ENCODE results near the gene HIF1A.
"Not testable (repeated sequence)": the region's sequence is repeated elsewhere in the genome, so short reads cannot be mapped to it uniquely, and the experiment has no call there.

Gene HIF1A

DNA sequence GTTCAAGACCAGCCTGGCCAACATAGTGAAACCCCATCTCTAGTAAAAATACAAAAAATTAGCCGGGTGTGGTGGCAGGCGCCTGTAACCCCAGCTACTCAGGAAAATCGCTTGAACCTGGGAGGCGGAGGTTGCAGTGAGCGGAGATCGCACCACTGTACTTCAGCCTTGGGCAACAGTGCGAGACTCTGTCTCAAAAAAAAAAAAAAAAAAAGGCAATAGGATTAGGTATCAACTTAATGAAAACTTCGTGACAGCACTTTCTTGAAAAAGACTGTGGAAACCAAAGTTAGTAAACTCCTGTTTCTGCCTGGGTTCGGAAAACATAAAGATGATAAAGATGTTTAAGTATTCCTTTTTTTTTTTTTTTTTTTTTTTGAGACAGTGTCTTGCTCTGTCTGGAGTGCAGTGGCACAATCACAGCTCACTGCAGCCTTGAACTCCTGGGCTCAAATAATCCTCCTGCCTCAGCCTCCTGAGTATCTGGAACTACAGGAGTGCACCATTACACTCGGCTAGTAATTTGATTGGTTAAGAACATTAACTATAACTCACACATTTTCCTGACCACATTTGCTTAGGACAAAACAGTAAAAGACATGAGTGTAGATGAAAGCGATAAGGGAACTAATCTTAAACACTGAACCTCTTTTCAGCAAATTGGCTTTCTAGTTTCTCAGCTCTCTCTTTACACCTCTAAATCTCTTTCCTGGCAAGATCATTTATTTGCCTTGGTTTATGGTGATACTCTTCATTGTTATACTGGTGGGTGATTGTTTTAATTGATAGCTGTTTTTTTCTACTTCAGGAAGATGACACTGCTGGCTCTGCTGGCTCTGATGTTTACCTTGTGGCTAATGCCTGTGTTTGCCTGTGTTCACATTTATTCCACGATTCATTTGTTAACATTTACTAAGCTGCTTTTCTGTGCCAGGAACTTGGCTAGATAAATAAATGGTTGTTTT is 15.8 kb downstream of the HIF1A start:
- no peak for DNase-seq

DNA sequence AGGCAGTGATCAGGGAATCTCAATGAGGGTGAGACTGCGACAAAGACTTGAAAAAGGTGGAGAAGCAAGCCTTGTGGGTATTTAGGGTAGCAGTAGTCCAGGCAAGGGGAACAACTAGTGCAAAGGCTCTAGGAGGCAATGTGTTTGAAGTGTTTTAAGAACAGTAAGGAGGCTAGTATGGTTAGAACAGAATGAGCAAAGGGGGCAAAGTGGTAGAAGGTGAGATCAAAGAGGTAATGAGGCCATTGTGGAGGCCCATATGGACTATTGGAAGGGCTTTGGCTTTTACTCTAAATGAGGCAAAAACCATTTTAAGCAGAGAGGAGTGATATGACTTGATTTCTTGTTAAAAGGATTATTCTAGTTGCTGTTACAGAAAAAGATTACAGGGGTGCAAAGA is 16.8 kb downstream of the HIF1A start:
- no peak for DNase-seq

DNA sequence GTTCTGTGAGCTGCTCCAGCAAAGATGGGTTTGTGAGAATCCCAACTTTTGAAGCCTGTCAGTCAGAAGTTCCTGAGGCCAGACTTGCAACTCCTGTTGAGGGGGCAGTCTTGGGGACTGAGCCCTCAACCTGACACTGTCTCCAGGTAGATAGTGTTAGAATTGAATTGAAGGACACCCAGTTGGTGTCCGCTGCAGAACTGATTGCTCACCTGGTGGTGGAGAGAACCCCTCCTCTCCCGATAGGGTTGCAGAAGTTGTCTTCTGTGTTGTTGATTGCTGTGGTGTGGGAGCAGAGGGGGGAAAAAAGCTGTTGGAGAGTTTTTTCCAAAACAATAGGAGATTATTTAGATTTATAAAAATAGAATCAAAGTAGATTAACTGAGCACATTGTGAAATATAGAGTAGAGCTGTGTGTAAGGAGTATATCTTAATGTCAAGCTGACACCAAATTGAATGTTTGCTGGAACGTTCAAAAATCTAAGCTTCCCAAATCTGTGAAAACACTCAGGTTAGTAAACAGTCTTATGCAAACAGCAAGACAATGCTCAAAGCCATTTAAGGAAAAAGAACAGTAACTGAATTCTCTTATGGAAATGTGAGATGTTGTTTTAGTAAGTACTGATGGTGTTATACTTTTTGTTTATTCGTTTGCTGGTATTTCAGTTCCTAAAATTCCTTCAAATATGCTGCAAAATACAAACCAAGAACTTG is 18.6 kb downstream of the HIF1A start:
- no peak for DNase-seq

DNA sequence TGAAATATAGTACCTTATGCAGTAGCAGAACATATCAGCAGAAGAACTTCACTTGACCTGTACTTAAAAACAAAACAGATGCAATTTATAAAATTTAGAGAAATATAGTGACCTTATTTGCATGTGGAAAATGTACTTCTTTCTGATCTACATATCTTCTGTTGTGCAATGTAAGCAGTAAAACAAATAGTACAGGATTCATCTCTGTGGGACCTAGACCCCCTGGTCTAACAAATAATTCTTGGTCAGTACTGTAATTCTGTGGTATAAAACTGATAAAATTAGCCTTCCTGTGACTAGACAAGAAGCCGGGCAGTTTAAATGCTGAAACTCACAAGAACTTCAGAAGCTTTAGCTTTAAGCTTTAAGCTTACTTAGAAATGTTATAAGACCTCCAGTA is 21.6 kb downstream of the HIF1A start:
- DNase-seq: no peak

DNA sequence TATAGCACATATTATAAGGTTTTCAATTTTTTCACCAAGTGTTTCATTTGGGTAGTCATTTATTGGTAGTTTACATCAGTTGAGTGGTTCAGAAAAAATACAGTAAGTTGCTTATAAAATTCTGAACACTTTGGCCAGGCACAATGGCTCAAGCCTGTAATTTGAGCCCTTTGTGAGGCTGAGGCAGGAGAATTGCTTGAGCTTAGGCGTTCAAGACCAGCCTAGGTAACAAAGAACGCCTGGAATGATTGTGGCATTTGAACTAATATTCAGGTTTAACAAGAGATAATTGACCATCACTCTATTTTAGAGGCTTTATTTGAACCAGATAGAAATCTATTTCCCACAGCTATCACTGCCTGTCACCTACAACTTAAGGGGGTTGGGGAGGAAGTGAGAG is 22.7 kb downstream of the HIF1A start:
- DNase-seq: no peak

DNA sequence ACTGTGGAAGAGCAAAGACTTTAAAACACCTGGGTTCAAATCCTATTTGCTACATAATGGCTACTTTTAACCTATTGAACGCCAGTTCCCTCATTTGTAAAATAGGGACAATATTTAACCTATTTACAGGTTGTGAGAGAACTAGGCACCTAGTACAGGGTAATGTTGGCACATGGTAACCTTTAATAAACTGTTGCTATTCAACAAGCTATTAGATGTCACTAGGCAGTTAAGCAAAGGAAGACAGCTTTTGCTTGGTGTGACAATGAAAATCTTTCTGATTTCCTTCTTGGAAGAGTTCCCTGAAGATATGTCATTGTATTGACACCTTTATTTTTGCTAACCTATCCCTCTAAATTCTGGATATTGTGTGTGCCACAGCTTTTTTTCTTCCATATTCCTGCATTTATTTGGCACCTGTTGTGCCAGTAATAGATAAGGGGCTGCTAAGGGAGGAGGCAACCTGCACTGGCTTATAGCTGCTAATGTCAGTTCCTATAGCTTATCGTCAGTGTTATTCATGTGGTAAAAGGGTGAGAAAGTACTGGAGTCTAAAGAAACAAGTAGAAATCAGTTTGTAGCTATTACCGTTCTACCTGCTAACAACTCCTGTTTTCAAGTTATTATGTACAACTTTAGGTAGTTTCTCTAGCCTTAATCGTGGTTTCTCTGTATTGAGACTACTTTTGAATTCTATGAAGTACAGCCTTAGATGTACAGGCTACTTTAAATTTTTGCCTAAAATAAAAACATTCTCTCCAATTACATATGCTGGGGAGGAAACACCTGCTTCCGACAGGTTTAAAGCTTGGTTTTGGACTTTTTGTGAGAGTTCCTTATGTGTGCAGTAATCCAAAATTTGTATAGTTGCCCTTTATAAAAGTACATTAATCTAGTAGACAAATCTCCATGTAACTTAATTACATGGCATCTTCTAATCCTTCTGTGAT is 24.3 kb downstream of the HIF1A start:
- no peak for DNase-seq

DNA sequence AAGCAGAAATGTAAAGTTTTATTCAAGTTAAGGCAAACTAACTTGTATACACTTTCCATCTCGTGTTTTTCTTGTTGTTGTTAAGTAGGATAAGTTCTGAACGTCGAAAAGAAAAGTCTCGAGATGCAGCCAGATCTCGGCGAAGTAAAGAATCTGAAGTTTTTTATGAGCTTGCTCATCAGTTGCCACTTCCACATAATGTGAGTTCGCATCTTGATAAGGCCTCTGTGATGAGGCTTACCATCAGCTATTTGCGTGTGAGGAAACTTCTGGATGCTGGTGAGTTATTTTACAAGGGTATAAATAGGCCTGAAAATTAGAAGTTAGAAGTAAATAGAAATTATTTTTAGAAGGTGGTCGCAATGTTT is 25.0 kb downstream of the HIF1A start:
- no peak for DNase-seq

DNA sequence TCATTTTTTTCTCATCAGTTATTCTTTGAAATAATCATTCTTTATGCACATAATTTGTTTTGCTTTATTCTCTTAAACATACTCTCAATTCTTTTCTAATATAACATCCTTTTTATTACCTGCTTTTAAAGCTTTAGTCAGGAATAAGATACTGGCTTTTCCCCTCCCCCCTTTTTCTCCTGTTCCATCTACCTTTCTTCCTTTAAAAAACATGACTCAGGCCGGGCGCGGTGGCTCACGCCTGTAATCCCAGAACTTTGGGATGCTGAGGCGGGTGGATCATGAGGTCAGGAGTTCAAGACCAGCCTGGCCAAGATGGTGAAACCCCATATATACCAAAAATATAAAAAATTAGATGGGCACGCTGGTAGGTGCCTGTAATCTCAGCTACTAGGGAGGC is 25.4 kb downstream of the HIF1A start:
- DNase-seq: no peak

DNA sequence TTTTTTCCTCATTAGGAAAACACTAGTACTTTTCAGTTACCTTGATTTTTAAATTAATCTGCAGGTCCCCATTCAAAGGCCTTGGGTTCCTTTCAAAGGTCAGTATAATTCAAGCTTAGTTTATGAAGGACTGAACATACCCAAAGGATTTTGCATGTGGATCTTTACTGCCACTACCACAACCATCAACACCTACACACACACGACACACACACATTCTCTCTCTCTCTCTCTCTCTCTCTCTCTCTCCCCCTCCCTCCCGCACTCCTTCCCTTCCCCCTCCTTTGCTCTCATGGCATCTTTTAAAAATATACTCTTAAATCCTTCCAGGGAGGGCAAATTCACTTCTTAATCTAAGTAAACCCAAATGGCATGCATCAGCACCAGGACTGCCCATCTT is 28.8 kb downstream of the HIF1A start:
- DNase-seq: no peak

DNA sequence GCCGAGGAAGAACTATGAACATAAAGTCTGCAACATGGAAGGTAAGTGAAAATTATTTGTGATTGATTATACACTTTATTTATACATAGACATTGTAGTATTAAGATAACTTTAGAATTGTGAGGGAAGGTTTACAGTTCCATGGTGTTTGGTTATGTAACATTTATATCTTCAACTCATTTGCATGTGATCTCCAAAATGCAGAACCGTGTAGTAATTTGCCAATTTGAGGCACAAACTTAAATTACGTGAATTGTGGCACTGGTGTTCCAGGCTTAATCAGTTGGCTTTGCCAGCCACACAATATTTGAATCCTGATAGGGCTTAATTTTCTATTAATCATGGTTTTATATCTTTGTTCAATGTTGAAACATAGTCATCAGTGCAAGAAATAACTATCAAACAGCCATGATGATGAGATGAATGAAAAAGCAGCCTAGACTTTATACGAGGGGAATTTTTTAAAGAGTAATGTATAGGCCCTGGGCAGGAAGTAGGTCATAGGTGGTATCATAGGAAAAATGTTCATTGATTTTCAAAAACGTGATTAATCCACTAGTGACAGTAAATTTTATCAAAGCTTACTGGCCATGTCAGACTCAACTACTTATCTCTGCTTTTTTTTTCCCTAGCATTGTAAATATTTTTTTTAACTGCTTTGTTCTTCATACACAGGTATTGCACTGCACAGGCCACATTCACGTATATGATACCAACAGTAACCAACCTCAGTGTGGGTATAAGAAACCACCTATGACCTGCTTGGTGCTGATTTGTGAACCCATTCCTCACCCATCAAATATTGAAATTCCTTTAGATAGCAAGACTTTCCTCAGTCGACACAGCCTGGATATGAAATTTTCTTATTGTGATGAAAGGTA is 31.7 kb downstream of the HIF1A start:
- DNase-seq: no peak

DNA sequence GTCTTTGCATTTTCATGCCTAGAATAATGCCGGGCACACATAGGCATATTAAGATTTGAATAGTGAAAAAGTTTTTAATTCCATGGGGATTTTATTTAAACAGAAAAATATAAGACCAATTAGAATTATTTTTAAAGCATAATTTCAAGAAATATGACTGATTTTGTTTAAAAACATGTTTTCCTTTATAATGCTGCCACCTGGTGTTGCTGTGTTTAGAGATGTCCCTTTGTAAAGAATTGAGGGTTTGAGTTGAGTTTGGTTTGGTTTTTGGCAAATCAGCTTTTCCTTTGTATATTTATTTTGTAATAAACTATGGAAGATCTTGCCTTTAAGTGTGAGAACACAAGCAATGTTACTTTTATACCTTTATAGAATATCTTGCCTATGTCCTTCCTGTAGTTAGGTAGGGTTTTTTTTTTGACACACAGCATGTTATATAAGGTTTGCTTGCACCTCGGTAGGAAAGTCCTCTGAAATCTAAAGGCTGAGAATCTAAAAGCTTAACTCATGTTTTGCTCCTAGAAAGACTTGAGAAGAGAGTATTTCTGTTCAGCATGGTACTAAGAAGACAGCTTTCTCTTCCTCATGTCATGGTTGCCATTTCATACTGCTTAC is 35.6 kb downstream of the HIF1A start:
- no peak for DNase-seq

DNA sequence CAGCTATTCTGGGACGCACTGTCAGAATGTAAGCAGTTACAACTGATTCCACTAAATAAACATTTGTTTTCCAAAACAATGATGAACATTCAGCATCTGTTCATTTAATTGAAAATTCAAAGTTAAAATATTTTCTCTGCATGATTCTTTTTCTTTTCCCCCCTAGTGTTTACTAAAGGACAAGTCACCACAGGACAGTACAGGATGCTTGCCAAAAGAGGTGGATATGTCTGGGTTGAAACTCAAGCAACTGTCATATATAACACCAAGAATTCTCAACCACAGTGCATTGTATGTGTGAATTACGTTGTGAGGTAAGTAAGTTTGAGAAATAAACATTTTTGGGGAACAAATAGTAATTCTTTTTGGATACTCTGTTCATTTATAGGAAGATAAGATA is 38.7 kb downstream of the HIF1A start:
- DNase-seq: no peak

DNA sequence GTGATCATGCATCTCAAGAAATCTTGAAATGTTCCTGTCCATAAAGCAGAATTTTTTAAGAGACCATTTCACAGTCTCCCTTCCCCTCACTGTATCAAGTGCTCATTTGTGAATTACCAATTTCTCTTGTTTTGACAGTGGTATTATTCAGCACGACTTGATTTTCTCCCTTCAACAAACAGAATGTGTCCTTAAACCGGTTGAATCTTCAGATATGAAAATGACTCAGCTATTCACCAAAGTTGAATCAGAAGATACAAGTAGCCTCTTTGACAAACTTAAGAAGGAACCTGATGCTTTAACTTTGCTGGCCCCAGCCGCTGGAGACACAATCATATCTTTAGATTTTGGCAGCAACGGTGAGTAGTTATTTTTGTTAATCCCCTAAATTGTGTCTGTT is 41.4 kb downstream of the HIF1A start:
- no peak for DNase-seq

DNA sequence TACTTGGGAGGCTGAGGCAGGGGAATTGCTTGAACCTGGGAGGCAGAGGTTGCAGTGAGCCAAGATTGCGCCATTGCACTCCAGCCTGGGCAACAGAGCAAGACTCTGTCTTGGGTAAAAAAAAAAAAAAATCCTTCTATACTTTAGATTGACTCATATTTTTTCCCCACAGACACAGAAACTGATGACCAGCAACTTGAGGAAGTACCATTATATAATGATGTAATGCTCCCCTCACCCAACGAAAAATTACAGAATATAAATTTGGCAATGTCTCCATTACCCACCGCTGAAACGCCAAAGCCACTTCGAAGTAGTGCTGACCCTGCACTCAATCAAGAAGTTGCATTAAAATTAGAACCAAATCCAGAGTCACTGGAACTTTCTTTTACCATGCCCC is 42.6 kb downstream of the HIF1A start:
- no peak for DNase-seq

DNA sequence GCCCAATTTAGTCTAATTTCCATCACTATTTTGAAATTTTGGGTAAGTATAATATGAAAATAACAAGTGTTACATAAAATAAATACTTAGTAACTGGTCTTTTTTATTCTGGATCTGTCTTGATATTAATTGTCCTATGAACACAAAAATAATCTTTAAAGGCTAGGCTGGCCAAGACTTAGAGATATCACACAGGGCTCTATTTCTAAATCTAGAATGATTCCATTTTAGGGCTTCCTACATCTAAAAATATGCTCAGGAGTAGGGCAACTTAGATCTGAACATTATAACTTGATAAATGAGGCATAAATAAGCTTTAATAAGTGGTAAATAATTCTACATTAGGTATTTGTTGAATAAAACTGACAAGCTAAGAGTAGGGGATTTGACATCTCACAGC is 43.8 kb downstream of the HIF1A start:
- no peak for DNase-seq

DNA sequence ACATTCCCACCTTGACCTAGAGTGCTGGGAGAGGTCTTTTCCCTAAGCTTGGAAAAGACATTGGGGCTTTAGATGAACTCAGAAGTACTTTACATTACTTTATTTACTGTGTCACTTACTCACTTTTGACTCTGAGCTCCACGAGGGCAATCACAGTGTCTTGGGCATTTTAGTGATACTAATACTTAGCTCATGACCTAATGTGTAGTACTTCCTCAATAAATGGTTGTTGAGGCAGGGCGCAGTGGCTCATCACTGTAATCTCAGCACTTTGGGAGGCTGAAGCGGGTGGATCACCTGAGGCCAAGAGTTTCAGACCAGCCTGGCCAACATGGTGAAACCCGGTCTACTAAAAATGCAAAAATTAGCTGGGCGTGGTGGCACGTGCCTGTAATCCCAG is 47.1 kb downstream of the HIF1A start:
- no peak for DNase-seq

DNA sequence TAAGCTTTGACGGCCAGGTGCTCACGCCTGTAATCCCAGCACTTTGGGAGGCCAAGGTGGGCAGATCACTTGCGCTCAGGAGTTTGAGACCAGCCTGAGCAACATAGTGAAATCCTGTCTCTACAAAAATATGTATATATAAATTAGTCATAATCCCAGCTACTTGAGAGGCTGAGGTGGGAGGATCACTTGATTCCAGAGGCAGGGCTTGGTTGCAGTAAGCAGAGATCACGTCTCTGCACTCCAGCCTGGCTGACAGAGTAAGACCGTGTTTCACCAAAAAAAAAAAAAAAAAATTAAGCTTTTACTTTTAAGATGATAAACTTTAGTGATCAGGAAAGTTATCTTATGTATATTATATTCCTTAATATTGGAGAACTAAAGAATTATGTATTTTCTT is 48.9 kb downstream of the HIF1A start:
- no peak for DNase-seq

DNA sequence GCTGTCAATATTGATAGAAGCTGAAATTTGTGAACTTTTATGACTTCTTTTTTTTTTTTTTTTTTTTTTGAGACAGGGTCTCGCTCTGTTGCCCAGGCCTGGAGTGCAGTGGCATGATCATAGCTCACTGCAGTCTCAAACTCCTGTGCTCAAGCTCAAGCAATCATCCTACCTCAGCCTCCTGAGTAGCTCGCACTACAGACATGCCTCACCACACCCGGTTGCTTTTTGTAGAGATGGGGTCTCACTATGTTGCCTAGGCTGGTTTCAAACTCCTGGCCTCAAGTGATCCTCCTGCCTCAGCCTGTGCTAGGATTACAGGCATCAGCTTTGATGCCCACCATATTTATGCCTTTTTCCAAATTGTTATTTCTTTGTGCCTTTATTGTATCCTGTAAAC is 51.0 kb downstream of the HIF1A start:
- not testable (repeated sequence) for DNase-seq

DNA sequence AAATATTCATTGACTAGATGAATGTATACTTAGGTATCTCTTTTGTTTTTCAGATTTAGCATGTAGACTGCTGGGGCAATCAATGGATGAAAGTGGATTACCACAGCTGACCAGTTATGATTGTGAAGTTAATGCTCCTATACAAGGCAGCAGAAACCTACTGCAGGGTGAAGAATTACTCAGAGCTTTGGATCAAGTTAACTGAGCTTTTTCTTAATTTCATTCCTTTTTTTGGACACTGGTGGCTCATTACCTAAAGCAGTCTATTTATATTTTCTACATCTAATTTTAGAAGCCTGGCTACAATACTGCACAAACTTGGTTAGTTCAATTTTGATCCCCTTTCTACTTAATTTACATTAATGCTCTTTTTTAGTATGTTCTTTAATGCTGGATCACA is 51.6 kb downstream of the HIF1A start:
- no peak for DNase-seq

DNA sequence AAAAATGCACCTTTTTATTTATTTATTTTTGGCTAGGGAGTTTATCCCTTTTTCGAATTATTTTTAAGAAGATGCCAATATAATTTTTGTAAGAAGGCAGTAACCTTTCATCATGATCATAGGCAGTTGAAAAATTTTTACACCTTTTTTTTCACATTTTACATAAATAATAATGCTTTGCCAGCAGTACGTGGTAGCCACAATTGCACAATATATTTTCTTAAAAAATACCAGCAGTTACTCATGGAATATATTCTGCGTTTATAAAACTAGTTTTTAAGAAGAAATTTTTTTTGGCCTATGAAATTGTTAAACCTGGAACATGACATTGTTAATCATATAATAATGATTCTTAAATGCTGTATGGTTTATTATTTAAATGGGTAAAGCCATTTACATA is 52.0 kb downstream of the HIF1A start:
- no peak for DNase-seq

DNA sequence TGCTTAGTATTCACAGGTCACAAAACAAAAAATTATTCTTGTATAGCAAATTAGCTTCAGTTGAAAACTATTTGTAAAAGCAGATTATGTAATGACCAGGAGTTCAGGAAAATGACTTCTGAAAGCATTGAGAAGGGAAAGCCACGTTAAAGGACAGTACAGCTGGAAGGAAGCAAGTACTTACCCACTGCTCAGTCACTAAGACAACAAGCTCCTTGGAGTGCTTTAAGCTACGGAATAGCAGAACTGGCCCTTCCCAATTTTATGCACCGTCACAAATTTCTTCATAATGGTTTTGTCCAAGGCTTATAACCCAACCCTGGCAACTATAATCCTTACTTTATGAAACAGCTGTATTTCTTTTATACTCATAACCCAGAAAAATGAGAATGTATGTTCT is 54.0 kb downstream of the HIF1A start:
- DNase-seq: no peak

DNA sequence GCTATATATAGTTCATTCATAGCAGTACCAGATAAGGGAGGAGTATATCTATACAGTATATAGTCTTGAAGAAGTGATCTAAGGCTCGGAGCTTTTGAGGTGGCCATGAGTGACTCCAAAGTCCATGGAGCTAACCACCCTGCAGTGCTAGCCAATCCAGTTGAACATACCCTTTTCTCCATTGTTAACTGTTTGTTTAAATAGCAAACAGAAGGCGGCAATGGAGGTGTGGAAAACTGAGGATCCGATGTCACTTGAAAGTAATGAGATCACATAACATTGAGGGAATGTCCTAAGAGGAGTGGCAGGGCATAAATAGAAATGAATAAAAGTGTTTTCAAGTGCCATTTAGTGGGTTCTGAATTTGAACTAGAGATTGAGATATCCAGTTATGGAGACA is 54.6 kb downstream of the HIF1A start:
- peak; percentile 91 for DNase-seq
